Jurkat, Clone E6-1 (cell line): ENCODE results near the gene ZNF775. TPM values are rescaled to one million over a fixed set of nuclear protein-coding genes. Genes with fewer than 3 reads are reported as not detected.

Experiments used
- DNase-seq: peaks from one replicate; pipeline ENCODE4 v3.0.0-alpha.2; 2011; ENCODE audit warnings: low read depth, low spot score
- H3K4me3 ChIP-seq: 2 replicates; pipeline ENCODE4 v1.5.1; 2011; ENCODE audit warnings: mild to moderate bottlenecking, low read length, control low read depth, moderate library complexity
- polyA plus RNA-seq: library from polyadenylated mRNA; unstranded; fragments of >200 nt; gene quantifications from one replicate; pipeline ENCODE4 v1.2.1, GENCODE V29; 2012; ENCODE audit warnings: missing spikeins; ENCODE audit not compliant: insufficient read length, insufficient read depth

The ZNF775 gene
- 8.2 TPM for polyA plus RNA-seq

DNA sequence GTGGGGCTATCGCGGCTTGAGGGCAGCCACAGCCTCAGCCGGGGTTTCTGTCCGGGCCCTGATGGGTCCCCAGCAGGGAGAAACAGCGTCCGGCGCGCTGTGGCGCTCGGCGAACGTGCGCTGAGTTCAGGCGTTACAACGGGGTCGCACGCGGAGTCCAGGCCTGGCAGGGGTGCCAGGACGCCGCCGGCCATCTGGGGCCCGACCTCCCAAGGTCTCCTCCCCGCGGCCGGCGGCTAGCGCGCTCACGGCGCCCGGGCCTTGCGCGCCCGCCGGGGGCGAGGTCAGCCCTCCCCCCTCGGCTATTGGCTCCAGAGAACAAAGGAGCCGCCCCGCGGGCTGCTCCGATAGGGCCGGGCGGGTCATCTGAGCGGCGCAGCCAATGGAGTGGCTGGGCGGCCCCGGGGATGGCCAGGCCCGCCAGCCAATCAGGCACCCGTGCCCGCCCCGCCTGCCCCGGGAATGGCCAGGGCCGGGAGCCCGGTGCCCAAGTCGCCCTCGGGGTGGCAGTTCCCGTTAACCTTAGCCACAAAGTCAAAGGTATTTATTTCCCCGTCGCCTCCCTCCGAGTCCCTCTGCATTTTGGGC is at the start of gene ZNF775:
Gene ZNF775, plus strand, starts transcription at position 478 of the 588 bp plus-strand sequence. CDS start 9,141 bp downstream, outside the sequence.
- peak; percentile 87 for DNase-seq

DNA sequence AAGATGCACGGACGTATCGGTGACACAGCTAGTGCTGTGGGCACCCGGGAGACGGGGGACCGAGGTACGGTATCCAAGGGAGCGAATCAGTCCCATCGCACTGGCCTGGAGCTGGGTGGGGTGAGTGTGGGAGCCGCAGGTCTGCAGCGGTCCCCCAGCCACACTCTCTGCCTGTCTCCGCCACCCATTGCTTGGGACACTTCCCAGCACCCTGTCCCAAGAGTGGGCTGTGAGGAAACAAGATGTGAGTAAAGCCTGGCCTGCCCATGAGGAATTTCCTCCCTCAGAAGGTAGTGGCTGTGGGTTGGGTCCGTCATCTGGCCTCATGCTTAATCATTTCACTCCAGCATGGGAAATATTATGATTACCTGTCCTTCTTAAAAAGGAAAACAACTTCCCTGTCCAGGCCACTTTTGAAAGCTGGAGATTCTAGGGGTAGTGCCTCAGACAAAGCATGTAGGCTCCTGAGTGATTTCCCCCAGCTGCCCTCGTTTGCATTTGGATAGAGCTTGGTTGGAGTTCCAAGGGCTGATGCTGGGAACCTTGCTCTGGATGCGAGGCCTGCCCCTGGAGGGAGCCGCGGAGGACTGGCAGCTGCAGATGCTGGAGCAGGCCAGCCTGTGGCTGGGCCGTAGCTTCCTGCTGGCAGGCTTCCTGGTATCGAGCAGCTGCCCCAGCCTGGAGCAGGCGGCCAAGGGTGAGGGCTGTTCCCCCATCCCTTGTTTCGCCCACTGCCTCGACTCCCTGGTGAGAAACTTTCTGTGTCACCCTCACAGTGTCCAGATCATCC is 49.6 kb upstream of the ZNF775 start:
- DNase-seq = no peak
- H3K4me3 ChIP-seq = no peak overlapping the region

More for the DNA sequence above, at the start of gene ZNF775:
- H3K4me3 ChIP-seq = peak within 1 kb of the TSS; percentile 88

DNA sequence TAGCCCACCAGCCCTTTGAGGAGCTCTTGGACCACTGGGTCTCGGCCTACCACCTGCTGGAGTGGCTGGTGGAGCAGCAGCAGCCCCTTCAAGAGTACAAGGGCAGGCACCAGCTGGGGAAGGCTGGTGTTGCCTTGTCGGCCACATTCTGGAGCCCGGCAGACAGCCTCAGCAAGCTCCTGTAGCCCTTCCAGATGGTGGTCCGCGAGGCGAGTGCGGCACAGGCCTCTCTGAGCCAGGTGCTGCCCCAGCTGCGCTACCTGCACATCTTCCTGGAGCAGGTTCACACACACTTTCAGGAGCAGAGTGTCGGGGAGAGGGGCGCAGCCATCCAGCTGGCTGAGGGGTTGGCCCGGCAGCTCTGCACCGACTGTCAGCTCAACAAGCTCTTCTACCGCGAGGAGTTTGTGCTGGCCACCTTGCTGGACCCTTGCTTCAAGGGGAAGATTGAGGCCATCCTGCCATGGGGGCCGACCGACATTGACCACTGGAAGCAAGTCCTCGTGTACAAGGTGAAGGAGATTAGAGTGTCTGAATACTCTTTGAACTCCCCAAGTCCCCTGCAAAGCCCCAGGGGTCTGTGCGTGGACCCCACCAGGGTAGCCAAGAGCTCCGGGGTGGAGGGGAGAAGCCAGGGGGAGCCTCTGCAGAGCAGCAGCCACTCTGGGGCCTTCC is 48.8 kb upstream of the ZNF775 start:
- no peak for DNase-seq
- no peak overlapping the region for H3K4me3 ChIP-seq

DNA sequence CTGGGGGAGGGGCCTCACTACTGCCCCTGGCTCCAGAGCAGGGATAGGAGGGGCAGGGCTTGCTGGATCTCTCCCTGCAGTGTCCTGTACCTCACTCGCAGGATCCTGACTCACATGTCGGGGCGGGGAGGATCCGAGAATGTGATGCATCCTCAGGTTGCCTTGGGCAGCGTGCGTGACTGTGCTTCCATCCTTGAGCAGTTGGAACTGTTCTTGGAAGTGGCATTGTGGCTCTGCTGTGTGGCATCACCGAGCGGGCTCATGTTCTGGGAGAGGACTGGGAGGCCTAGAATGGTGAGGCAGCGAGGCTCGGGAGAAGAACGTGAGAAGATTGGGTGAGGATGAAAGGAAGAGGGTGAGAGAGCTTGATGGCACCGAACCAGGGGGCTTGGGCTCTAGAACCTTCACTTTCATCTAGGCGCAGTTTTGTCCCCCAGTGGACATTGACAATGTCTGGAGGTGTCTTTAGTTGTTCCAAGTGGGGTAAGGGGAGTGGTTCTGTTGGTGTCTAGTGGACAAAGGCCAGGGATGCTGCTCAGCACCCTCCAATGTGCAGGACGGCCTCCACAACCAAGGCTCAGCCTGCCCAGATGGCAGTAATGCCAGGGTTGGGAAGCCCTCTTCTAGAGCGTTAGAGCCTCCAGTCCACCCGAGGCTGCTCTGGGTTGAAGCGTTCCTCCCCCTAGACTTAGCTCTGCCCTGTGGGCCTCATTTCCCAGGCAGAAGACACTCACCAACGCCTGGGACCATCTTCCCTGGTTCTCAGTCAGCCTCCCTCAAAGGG is 46.1 kb upstream of the ZNF775 start:
- H3K4me3 ChIP-seq = no peak overlapping the region
- DNase-seq = no peak

DNA sequence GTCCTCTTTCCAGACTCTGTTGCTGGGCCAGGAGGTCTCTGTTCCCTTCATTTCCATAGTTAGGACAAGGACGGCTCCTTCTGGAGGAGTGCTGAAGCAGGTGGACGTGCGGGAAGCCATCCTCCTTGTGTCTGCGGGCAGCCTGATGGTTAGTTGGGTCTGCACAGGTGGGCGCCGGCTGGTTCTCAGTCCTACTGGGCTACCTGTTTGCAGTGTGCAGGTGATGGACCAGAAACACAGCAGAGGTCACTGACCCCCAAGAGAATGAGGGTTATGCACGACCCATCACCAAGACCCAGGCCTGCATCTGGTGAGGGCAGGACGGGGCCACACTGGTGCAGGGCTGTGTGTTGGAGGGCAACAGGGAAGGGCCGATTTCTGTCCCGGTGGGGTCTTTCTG is 45.5 kb upstream of the ZNF775 start:
- H3K4me3 ChIP-seq = no peak overlapping the region
- DNase-seq = no peak

DNA sequence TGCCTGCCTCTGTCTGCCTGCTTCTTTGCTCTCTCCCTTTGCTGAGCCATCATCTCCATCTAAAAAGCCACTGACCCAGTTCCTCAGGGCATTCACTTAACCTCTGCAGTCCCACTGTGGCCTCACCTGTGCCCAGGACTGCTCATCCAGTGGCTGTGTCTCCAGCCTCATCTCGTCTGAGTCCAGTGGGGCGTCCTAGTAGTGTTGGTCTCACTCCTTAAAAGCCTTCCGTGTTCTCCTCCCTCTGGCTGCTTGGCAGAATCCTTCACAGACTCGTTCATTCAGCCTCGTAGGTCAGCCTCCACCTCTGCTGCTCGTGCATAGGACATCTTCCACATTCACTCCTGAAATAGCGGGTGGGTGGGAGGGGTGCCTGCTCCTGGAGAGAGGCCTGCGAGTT is 45.0 kb upstream of the ZNF775 start:
- no peak for DNase-seq
- H3K4me3 ChIP-seq = no peak overlapping the region

DNA sequence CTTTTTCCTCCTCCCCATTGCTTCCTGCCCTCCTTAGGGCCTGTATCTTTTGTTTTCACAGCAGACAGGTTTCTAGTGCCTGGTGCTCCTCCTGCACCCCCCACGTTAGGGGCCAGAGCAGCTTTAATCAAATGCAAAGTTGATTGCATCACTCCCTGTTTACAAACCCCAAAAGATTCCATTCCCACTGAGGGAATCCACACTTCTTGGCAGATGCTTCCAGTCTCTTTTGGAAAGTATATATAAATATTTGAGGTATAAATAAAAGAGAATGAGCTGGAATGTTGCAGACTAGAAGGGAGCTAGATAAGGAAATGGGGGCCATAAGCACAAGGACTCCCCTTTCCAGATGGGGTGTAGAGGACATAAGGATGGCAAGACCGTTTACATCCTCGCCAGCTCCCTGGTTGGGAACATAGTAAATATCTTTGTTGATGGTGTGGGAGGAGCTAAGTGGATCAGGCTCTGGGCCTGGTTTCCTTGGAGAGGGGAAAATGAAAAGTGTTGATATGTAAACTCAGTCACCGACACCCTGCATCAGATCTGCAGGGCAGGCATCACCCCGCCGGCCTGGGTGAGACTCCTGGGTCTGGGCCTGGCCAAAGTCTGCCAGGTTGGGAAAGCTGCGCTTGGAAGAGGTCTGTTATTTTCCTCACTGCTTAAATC is 43.9 kb upstream of the ZNF775 start:
- no peak for DNase-seq
- no peak overlapping the region for H3K4me3 ChIP-seq

DNA sequence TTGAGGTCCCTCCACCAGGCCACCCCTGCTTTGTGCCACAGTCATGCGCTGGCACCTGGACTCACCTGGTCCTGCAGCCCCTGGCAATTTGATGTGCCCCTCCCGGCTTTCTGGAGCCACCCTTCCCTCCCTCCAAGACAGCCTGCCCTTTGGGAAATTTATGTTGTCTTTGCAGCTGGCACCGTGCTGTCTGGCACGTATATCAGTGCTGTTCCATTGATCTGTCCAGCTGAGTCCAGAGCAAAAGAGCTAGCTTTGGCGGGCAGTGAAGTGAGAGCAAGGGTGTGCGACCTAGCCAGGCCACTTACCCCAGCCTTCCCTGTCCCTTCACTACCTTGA is 43.4 kb upstream of the ZNF775 start:
- no peak for DNase-seq
- H3K4me3 ChIP-seq = no peak overlapping the region

DNA sequence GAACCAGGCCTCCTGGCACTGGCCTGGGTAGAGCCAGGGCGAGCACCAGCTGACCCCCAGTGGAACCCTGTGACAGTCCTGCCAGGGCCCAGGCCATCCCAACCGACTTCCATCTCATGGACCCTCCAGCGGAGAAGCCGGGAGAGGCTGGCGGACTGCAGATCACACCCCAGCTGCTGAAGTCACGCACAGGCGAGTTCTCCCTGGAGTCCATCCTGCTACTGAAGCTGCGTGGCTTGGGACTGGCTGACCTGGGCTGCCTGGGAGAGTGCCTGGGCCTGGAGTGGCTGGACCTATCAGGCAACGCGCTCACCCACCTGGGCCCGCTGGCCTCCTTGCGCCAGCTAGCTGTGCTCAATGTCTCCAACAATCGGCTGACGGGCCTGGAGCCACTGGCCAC is 42.4 kb upstream of the ZNF775 start:
- DNase-seq = no peak

DNA sequence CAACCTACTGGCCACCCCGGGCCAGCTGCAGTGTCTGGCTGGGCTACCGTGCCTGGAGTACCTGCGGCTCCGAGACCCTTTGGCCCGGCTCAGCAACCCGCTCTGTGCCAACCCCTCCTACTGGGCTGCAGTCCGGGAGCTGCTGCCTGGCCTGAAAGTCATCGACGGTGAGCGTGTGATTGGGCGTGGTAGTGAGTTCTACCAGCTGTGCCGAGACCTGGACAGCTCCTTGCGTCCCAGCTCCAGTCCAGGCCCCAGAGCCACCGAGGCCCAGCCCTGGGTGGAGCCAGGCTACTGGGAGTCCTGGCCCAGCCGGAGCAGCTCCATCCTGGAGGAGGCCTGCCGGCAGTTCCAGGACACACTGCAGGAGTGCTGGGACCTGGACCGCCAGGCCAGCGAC is 42.0 kb upstream of the ZNF775 start:
- no peak for DNase-seq
- no peak overlapping the region for H3K4me3 ChIP-seq

More for the DNA sequence above, 42.4 kb upstream of the ZNF775 start:
- no peak overlapping the region for H3K4me3 ChIP-seq

DNA sequence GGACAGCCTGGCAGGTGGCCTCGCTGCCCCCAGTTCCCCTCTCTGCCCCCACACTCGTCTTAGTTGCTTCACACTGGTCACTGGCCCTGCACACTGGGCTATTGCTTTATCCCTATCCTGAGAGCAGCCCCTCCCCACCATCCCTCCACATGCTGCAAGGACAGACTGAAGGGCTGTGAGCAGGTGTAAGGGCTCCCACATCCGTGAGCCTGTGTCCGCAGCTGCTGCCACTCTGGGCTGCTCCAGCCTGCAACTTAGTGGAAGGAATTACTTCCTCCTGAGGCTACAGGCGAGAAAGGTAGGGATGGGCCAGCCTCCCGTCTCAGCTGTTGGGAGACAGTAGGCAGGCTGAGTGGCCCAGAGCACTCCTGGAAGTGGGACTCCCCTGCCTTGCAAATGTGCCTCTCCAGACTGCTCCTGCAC is 41.5 kb upstream of the ZNF775 start:
- H3K4me3 ChIP-seq = no peak overlapping the region

DNA sequence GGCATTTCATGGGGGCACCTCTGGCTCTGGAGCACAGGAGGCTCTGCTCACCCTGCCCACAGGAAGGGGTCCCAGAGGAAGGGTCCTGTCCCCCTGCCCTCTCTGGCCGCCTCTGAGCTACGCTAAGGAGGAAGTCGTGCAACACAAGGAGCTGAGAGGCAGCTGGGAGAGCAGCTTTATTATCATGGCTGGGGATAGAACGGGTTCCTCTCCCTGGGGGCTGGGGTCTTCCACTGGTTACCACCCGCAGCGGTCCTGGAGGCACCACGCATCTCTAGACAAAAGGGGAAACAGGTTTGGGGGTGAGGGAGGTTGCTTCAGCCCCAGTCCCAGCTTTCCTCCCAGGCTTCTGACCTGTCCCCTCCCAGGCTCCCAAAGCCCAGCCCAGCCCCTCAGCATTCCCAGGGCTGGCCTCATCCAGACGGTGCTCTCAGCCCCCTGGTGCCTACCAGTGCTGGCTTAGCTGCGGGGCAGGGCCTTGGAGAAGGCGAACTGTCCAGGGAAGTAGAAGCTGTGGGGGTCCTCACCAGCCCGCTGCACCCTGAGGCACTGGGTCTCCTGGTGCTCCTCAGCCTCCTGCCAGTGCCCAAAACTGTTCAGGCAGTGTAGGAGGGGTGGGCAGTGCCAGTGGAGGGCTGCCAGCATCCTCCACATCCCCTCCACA is 40.8 kb upstream of the ZNF775 start:
- DNase-seq = no peak
- H3K4me3 ChIP-seq = no peak overlapping the region

More for the DNA sequence above, 41.5 kb upstream of the ZNF775 start:
- DNase-seq = no peak

DNA sequence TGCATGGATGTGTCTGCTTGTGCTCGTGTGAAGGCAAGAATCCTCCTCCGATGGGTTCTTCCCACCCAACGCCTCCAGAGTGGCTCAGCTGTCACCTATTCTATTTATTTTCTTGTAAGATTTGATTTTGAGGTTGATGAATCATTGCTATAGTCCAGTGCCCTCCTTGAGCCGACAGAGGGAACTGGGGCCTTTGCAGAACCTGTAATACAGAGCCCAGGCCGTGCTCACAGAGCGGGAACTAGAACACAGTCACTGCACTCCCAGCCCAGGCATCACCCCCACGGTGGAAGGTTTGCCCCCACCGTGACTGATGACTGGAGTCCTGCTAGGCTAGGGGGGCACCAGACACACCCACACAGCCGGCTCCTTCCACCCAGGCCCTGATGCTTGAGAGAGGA is 39.7 kb upstream of the ZNF775 start:
- DNase-seq = no peak
- no peak overlapping the region for H3K4me3 ChIP-seq

DNA sequence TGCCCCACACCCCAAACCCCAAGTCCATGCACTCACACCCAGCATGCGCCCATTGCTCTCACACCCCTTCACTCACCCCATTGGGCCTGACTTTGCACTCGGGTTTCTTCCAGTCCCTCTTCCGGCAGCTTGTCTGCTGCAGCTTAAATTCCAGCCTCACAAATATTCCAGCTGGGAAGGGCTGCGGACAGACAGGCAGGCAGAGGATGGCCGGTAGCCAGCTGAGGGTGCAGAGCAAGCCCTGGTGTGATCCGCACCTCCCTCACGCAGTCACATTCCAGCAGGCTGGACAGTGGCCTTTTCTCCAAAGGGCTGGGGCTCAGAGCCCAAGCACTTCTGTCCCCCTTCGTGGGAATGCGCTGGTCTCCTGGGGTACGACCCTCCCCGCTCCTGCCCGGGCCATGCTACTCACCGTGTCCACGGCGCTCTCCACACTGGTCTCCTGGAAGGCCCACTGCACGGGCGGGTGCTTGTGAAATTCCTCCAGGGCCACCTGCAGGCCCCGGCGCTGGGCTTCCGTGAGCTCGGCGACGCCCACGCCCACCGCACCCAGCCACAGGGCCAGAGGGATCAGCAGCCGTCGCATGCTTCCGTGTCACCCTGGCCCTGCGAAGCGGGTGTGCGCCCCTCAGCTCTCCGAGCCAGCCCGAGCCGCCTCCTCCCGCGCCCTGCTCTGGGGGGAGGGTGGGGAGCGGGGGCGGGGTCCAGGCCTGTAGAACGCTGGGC is 38.9 kb upstream of the ZNF775 start:
- no peak overlapping the region for H3K4me3 ChIP-seq
- DNase-seq = no peak

DNA sequence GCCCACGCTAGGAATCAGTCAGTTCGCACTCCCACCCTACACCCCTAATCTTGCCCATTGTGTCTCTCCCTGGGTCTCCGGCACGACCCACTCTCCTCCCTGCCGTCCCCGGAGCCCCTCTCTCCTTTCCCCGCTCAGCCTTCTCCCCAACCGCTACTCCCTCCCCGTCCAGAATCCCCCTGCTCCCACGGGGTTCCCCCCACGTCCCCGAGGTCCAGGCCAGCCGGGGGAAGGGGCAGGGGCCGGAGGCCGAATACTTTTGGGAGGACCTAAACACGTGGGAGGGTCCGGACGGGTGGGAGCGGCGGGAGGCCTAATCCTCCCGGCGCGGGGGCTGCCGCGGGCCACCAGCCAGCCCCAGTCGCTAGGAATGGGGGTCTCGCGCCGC is 38.3 kb upstream of the ZNF775 start:
- no peak for DNase-seq
- no peak overlapping the region for H3K4me3 ChIP-seq

DNA sequence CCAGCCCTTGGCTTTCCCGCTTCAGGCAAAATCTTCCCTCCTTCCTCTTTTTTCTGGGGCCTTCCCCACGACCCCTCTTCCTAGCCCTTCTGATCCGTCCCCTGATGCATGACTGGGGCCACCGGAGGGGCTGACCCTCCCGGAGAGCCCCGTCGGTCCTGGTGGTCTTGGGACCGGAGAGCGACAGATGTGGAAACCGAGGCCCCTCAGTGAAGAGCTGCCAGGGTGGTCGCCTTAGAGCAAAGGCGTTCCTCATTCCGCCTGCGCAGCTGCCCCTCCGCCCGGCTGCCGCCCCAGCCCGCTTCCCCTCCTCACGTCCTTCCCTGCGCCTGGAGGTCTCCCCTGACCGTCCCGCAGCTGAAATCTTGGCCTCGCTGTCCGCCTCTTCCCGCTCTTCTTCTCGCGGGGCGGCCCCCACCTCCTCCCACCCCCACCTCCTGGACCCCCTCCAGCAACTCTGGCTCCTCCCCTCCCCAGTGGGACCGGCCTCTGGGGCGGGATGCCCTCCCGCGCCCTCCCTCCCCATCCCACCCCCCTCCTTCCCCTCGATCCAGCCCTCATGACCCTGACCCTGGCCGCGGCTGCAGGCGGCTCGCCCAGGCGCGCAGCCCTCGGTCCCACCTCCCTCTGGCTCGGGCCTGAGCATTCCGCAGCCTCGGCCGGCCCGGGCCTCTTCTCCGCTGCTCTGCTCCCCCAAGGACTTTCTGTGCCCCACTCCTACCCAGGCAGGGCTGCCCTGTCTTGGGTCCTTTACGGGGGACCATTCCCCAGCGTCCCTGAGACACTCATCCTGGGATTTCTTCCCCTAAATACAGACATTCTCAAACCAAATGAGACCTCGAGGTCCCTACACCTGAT is 37.6 kb upstream of the ZNF775 start, which contains the start of gene RARRES2:
Gene RARRES2, minus strand, starts transcription at position 367 of the 858 bp plus-strand sequence. CDS start 1,020 bp downstream, outside the sequence.
- H3K4me3 ChIP-seq = no peak within 1 kb of the TSS
- DNase-seq = no peak

DNA sequence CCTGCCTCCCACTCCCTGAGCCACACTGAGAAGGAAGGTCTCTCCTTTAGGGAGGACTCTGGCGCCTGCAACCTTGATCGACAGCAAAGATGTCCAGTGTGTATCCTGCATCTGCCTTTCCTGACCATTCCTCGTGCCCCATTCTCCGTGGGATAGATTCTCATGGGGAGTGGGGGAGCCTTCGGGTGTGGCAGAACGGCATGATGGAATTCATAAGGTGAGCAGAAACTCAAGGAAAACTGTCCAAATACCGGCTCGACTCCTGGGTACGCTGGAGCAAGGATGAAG is 37.1 kb upstream of the ZNF775 start:
- no peak for DNase-seq
- no peak overlapping the region for H3K4me3 ChIP-seq
